ENCODE data around the gene NDUFB7. TPM values are rescaled to one million over a fixed set of nuclear protein-coding genes. Genes with fewer than 3 reads are reported as not detected.

NDUFB7 gene
- polyA plus RNA-seq, 1 of the 3 experiments (the other 2 are of a cell fraction) = 465 TPM

GRCh38 chr19:14580623-14581237 lies 8.9 kb upstream of the NDUFB7 start:
- Histone ChIP-seq H3K27ac (ENCODE audit: low read depth in 2 of 2, low read length in 1 of 2) (no peak overlapping the region), H3K9me3 (no peaks in the 10 kb centered on the region), H3K4me2 (no peak overlapping the region), H3K4me3 (ENCODE audit: low read depth in 2 of 2, low read length in 1 of 2) (no peak overlapping the region), H4K20me1 (ENCODE audit: insufficient read depth) (no peaks in the 10 kb centered on the region), H3K4me1 (ENCODE audit: control insufficient read depth in 1 of 2, insufficient read depth in 2 of 2, low read depth in 1 of 2, low read length in 1 of 2) (no peaks in the 10 kb centered on the region), H3K9me2 (no peaks in the 10 kb centered on the region), H3K36me3 (replicated peaks in 1 of 2; ENCODE audit: control insufficient read depth in 1 of 2, insufficient read depth in 2 of 2, low read length in 1 of 2) (no peaks in the 10 kb centered on the region), H3K27me3 (ENCODE audit: insufficient read depth) (peaks cover 5% of the 10 kb centered on the region; the same call in 1 of the 2 replicates), H3K79me2 (ENCODE audit: insufficient read depth) (no peaks in the 10 kb centered on the region), H2AFZ (ENCODE audit: low read depth) (no peak overlapping the region), H3K9ac (no peak overlapping the region), H3F3A (replicated peaks; ENCODE audit: insufficient read depth) (no peaks in the 10 kb centered on the region)
- ChIA-PET CTCF (interaction anchor here (1.0 kb wide), 1 partner anchor 27 kb away, joined by 3 read pairs; no protein-coding TSS in a partner anchor), POLR2A (no interaction called here)
- WGBS (ENCODE audit: low lambda C conversion rate) = 7% methylated on average over 6 of the region's 6 CpGs
- no peak for DNase-seq
- no peak for TF ChIP-seq ELF1 (IDR thresholded peaks at IDR 0.05)
- no peak for TF ChIP-seq MEF2A (IDR thresholded peaks at IDR 0.05; ENCODE audit: borderline replicate concordance, low read depth)
- no peak for TF ChIP-seq FOXM1 (IDR thresholded peaks at IDR 0.05; ENCODE audit: low read depth)
- no peak for TF ChIP-seq NRF1 (IDR thresholded peaks at IDR 0.05; ENCODE audit: low read depth, low read length)
- TF ChIP-seq EZH2phosphoT487 (IDR thresholded peaks at IDR 0.05; ENCODE audit: borderline replicate concordance, low read depth) = no peak
- TF ChIP-seq PBX3 (IDR thresholded peaks at IDR 0.05) = no peak
- TF ChIP-seq ZBTB33 (IDR thresholded peaks at IDR 0.05; ENCODE audit: borderline replicate concordance, low read depth) = no peak
- TF ChIP-seq MXI1 (IDR thresholded peaks at IDR 0.05; ENCODE audit: low read depth, low read length) = no peak
- TF ChIP-seq NFIC (IDR thresholded peaks at IDR 0.05; ENCODE audit: borderline replicate concordance) = no peak
- TF ChIP-seq JUND (IDR thresholded peaks at IDR 0.05) = no peak
- TF ChIP-seq TEAD4 (IDR thresholded peaks at IDR 0.05; ENCODE audit: borderline replicate concordance, insufficient read depth) = no peak
- TF ChIP-seq USF2 (IDR thresholded peaks at IDR 0.05; ENCODE audit: borderline replicate concordance, low read depth, low read length) = no peak
- no peak for TF ChIP-seq POLR2AphosphoS5 (IDR thresholded peaks at IDR 0.05; ENCODE audit: low read depth, low read length)
- TF ChIP-seq GABPA (IDR thresholded peaks at IDR 0.05; ENCODE audit: low read depth) = no peak
- no peak for TF ChIP-seq TCF12 (IDR thresholded peaks at IDR 0.05)
- no peak for TF ChIP-seq TAF1 (IDR thresholded peaks at IDR 0.05; ENCODE audit: borderline replicate concordance, low read depth, low read length)
- TF ChIP-seq SMC3 (IDR thresholded peaks at IDR 0.05; ENCODE audit: low read depth, low read length) = no peak
